Sigmoid colon (tissue), 7 donors: Measurements from ENCODE around the gene THNSL1. TPM values are rescaled to one million over a fixed set of nuclear protein-coding genes. Genes with fewer than 3 reads are reported as not detected.
A peak's percentile ranks its signal among the peaks of the same experiment; 100 is the strongest.

Experiments used
- DNase-seq: peaks from one replicate; pipeline ENCODE4 v3.0.0-alpha.2; 2019
- H3K27ac ChIP-seq, 4 donors: fragments of 200-600 bp; sonication (generic); one replicate each; pipeline ENCODE4 v1.5.1; 2016 to 2019; ENCODE audit warnings: mild to moderate bottlenecking in 1 of 4
- H3K27me3 ChIP-seq, 3 donors: fragments of 200-600 bp; sonication (generic); one replicate each; pipeline ENCODE4 v1.5.1; 2019; ENCODE audit warnings: mild to moderate bottlenecking in 1 of 3
- H3K36me3 ChIP-seq, 4 donors: fragments of 200-600 bp; sonication (generic); one replicate each; pipeline ENCODE4 v1.5.1; 2016 to 2019
- H3K4me1 ChIP-seq, 4 donors: fragments of 200-600 bp; sonication (generic); one replicate each; pipeline ENCODE4 v1.5.1; 2017 to 2019
- H3K4me3 ChIP-seq, 4 donors: fragments of 200-600 bp; sonication (generic); one replicate each; pipeline ENCODE4 v1.5.1; 2017 to 2019; ENCODE audit warnings: mild to moderate bottlenecking in 2 of 4, moderate library complexity in 1 of 4
- H3K9me3 ChIP-seq, 4 donors: fragments of 200-600 bp in 3 of 4; sonication (generic) in 3 of 4; one replicate each; pipeline versions ENCODE4 v1.5.1 to v1.6.1; 2013 to 2019
- EP300 ChIP-seq, 4 donors: sonication (generic); formaldehyde crosslinking; IDR thresholded peaks; one replicate each; pipeline ENCODE4 v1.6.1; 2017; ENCODE audit warnings: antibody characterized with exemption in 4 of 4
- POLR2A ChIP-seq, 2 donors: fragments of 450-650 bp; IDR thresholded peaks; one replicate each; pipeline ENCODE4 v1.6.1; 2016; ENCODE audit warnings: antibody characterized with exemption in 2 of 2, mild to moderate bottlenecking in 2 of 2, moderate library complexity in 2 of 2
- POLR2AphosphoS5 ChIP-seq, 4 donors: sonication (generic); formaldehyde crosslinking; IDR thresholded peaks; one replicate each; pipeline ENCODE4 v1.6.1; 2017; ENCODE audit warnings: antibody characterized with exemption in 4 of 4
- WGBS, 2 donors: extraction: QIAGEN DNeasy Blood & Tissue Kit; methylation state at CpG; one replicate each; pipeline ENCODE4 v1.1.7; 2013; 5-methylcytosine and 5-hydroxymethylcytosine counted together
- intact Hi-C: fragments of 100-400 bp; cut with DNase I; formaldehyde crosslinking; loops from one replicate; pipeline ENCODE4 v1.15.1; 2023
- polyA plus RNA-seq, 3 donors: library from polyadenylated mRNA; stranded (reverse); fragments of 200-250 nt; gene quantifications; one replicate each; pipeline ENCODE4 v1.2.3, GENCODE V29; 2013
- total RNA-seq, 4 donors: library from RNA; depleted of rRNA; stranded (reverse); fragments of >200 nt; gene quantifications; one replicate each; pipeline ENCODE4 v1.1.0, GENCODE V29; 2016
- TF ChIP-seq, protein P1 (sequence below), 4 experiments: fragments of 450-650 bp in 3 of 4; fragments of 200-600 bp in 1 of 4; IDR thresholded peaks; one replicate each; pipeline ENCODE4 v1.5.1; 2016 to 2019; ENCODE audit warnings: antibody characterized with exemption in 4 of 4, mild to moderate bottlenecking in 3 of 4, moderate library complexity in 2 of 4
- donor health status: healthy with polysubstance abuse.
- donor health status: Bipolar disorder and iron deficiency.
- donor health status: healthy.

THNSL1 gene
- total and polyA plus RNA-seq, 7 donors: 0.36 to 2.1 (median 1.2) TPM

DNA sequence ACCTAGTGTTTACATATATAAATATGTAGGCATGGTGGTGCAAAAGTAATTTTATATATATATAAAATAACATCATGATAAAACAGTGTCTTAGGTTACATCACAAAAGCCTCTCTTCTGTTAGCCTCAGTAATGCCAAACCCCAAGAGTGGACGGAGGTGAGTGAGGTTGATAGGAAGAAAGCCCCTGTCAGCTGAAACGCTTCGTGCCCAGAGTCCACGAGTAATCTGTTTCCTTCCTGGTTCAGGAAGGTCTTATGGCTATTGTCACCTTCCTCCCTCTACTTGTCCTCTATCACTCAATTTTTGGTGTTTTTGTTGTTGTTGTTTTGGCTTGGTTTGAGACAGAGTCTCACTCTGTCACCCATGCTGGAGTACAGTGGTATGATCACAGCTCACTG, 41.5 kb downstream of the THNSL1 start:
- Histone ChIP-seq H3K4me3 (no peak overlapping the region), H3K4me1 (no peaks in the 10 kb centered on the region), H3K27ac (no peak overlapping the region), H3K9me3 (no peaks in the 10 kb centered on the region), H3K36me3 (no peaks in the 10 kb centered on the region), H3K27me3 (no peaks in the 10 kb centered on the region)
- TF ChIP-seq, protein P1, sequence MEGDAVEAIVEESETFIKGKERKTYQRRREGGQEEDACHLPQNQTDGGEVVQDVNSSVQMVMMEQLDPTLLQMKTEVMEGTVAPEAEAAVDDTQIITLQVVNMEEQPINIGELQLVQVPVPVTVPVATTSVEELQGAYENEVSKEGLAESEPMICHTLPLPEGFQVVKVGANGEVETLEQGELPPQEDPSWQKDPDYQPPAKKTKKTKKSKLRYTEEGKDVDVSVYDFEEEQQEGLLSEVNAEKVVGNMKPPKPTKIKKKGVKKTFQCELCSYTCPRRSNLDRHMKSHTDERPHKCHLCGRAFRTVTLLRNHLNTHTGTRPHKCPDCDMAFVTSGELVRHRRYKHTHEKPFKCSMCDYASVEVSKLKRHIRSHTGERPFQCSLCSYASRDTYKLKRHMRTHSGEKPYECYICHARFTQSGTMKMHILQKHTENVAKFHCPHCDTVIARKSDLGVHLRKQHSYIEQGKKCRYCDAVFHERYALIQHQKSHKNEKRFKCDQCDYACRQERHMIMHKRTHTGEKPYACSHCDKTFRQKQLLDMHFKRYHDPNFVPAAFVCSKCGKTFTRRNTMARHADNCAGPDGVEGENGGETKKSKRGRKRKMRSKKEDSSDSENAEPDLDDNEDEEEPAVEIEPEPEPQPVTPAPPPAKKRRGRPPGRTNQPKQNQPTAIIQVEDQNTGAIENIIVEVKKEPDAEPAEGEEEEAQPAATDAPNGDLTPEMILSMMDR (IDR thresholded peaks at IDR 0.05): no peak
- TF ChIP-seq POLR2A (IDR thresholded peaks at IDR 0.05) (no peak), EP300 (IDR thresholded peaks at IDR 0.05) (no peak), POLR2AphosphoS5 (IDR thresholded peaks at IDR 0.05) (no peak)
- intact Hi-C loops: no loop called here
- DNase-seq: no peak
- WGBS, 2 donors: 82 to 83% methylated on average over 4 of the region's 4 CpGs

DNA sequence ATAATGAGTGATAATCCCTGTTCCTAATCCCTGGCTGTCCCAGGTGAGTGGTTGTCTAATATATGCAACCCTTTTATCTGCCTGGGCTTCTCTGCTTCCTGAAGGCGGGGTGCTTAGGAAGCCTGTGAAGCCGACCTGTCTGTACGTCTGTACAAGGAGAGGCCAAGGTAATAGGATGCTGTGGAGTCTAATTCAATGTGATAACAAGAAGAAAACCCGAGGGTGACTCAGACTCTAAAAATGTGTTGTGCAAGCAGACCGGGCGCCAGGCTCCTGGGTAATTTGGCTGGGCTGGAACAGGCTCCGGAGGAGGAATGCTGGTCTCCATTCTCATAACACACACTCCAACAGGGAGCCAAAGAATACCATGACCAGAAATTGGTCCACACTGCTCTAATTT, 43.6 kb downstream of the THNSL1 start:
- TF ChIP-seq POLR2AphosphoS5 (IDR thresholded peaks at IDR 0.05) (no peak), POLR2A (IDR thresholded peaks at IDR 0.05) (no peak), EP300 (IDR thresholded peaks at IDR 0.05) (no peak)
- TF ChIP-seq, protein P1 (IDR thresholded peaks at IDR 0.05): no peak
- H3K9me3 ChIP-seq: no peaks in the 10 kb centered on the region
- no peak for DNase-seq
- no peaks in the 10 kb centered on the region for H3K4me1 ChIP-seq
- intact Hi-C loops: no loop called here
- no peak overlapping the region for H3K4me3 ChIP-seq
- H3K27me3 ChIP-seq: no peaks in the 10 kb centered on the region
- no peak overlapping the region for H3K27ac ChIP-seq
- no peaks in the 10 kb centered on the region for H3K36me3 ChIP-seq
- WGBS, 2 donors: 14 to 59% methylated on average over 7 of the region's 7 CpGs

- no peaks in the 10 kb centered on the region for H3K27me3 ChIP-seq
- TF ChIP-seq POLR2A (IDR thresholded peaks at IDR 0.05) (no peak), EP300 (IDR thresholded peaks at IDR 0.05) (no peak), POLR2AphosphoS5 (IDR thresholded peaks at IDR 0.05) (no peak)
- TF ChIP-seq, protein P1 (IDR thresholded peaks at IDR 0.05): no peak
- intact Hi-C loops: no loop called here
- H3K27ac ChIP-seq: no peak overlapping the region
- 95 to 97% methylated on average over 7 of the region's 7 CpGs for WGBS, 2 donors
- H3K4me3 ChIP-seq: no peak overlapping the region
- no peaks in the 10 kb centered on the region for H3K9me3 ChIP-seq
- no peaks in the 10 kb centered on the region for H3K36me3 ChIP-seq
- H3K4me1 ChIP-seq: no peaks in the 10 kb centered on the region
- DNase-seq: no peak
Observed at GRCh38 chr10:25061125-25061524, 44.7 kb downstream of the THNSL1 start.

- H3K27ac ChIP-seq: peak overlapping the region in 1 of 4 donors; percentile 55
Observed at GRCh38 chr10:25061711-25062449, 45.5 kb downstream of the THNSL1 start.

More at GRCh38 chr10:25061711-25062449, 45.5 kb downstream of the THNSL1 start:
- intact Hi-C loops: no loop called here
- H3K27me3 ChIP-seq: no peaks in the 10 kb centered on the region
- no peak for TF ChIP-seq POLR2AphosphoS5 (IDR thresholded peaks at IDR 0.05)
- TF ChIP-seq, protein P1 (IDR thresholded peaks at IDR 0.05): no peak
- no peak for TF ChIP-seq POLR2A (IDR thresholded peaks at IDR 0.05)
- TF ChIP-seq EP300 (IDR thresholded peaks at IDR 0.05): no peak
- no peak for DNase-seq
- WGBS, 2 donors: 63 to 67% methylated on average over 11 of the region's 11 CpGs
- no peaks in the 10 kb centered on the region for H3K9me3 ChIP-seq
- no peaks in the 10 kb centered on the region for H3K36me3 ChIP-seq
- no peak overlapping the region for H3K4me3 ChIP-seq
- no peaks in the 10 kb centered on the region for H3K4me1 ChIP-seq
